Gastroesophageal sphincter (tissue), 3 donors: ENCODE results near the gene CHSY1.

Experiments used
- CTCF ChIP-seq, 4 experiments: fragments of 200-600 bp in 2 of 4; fragments of 450-650 bp in 2 of 4; sonication (generic) in 1 of 4; IDR thresholded peaks; one replicate each; pipeline ENCODE4 v1.5.1; 2017 to 2019; ENCODE audit warnings: antibody characterized with exemption in 4 of 4, mild to moderate bottlenecking in 2 of 4, moderate library complexity in 2 of 4
- POLR2A ChIP-seq, 2 donors: fragments of 450-650 bp; IDR thresholded peaks; one replicate each; pipeline ENCODE4 v1.6.1; 2017; ENCODE audit warnings: antibody characterized with exemption in 2 of 2, mild to moderate bottlenecking in 2 of 2, moderate library complexity in 1 of 2
- POLR2AphosphoS5 ChIP-seq: sonication (generic); formaldehyde crosslinking; IDR thresholded peaks from one replicate; pipeline ENCODE4 v1.6.1; 2017; ENCODE audit warnings: antibody characterized with exemption

- TF ChIP-seq CTCF (IDR thresholded peaks at IDR 0.05) (no peak), POLR2AphosphoS5 (no peak), POLR2A (IDR thresholded peaks at IDR 0.05) (no peak)
These were observed 53.7 kb downstream of the CHSY1 start for GRCh38 chr15:101198031-101198575.
